A549 (cell line): Measurements from ENCODE around the gene TMEM131.

Experiments used
- CBX2 ChIP-seq: fragments of 200-600 bp; sonication (generic); IDR thresholded peaks from 2 replicates; pipeline ENCODE4 v1.6.1; 2016; ENCODE audit warnings: low read depth, mild to moderate bottlenecking, borderline replicate concordance
- RFX5 ChIP-seq: fragments of 450-650 bp; IDR thresholded peaks from 2 replicates; pipeline ENCODE4 v1.7.1; 2014; ENCODE audit warnings: antibody characterized with exemption, mild to moderate bottlenecking, moderate library complexity

- TF ChIP-seq CBX2 (no peak), RFX5 (no peak)
These were observed 126.6 kb downstream of the TMEM131 start for GRCh38 chr2:97868986-97869721.
